Panc1 (cell line): ENCODE measurements around the gene KIF3B. TPM values are rescaled to one million over a fixed set of nuclear protein-coding genes. Genes with fewer than 3 reads are reported as not detected.

Source experiments
- total RNA-seq: library from RNA; stranded (reverse); gene quantifications from one replicate; pipeline ENCODE4 v1.2.1, GENCODE V29; 2021; ENCODE audit not compliant: unreplicated experiment

Gene KIF3B
- total RNA-seq, 1 experiment from 2014 or later, result 67.8 TPM

Other genes with a start within 250 kb of the KIF3B start
- 0.98 TPM for gene HCK, start 225.4 kb upstream of the KIF3B start, total RNA-seq
- gene TM9SF4, start 167.9 kb upstream of the KIF3B start, total RNA-seq, result 180 TPM
- gene PLAGL2, start 69.9 kb upstream of the KIF3B start, total RNA-seq, result 40.6 TPM
- gene POFUT1, start 69.8 kb upstream of the KIF3B start, total RNA-seq, result 138 TPM
- 205 TPM for gene ASXL1, start 80.7 kb downstream of the KIF3B start, total RNA-seq